H9 (cell line): ENCODE data around the gene DYRK2. TPM values are rescaled to one million over a fixed set of nuclear protein-coding genes. Genes with fewer than 3 reads are reported as not detected.

ENCODE experiments used
- DNase-seq: peaks from one replicate; pipeline ENCODE4 v3.0.0-alpha.2; 2017
- H2AFZ ChIP-seq: one replicate; pipeline ENCODE4 v1.6.1; 2013; ENCODE audit warnings: mild to moderate bottlenecking, low read length, control low read depth, moderate library complexity
- H2AK5ac ChIP-seq: 2 replicates; pipeline ENCODE4 v1.6.1; 2013; ENCODE audit warnings: low read length, control low read depth, mixed read lengths; ENCODE audit not compliant: insufficient read length
- H2BK120ac ChIP-seq: one replicate; pipeline ENCODE4 v1.6.1; 2013; ENCODE audit warnings: low read depth, mild to moderate bottlenecking, low read length, control low read depth, inconsistent platforms; ENCODE audit not compliant: poor library complexity, severe bottlenecking
- H2BK12ac ChIP-seq: 2 replicates; pipeline ENCODE4 v1.6.1; 2013; ENCODE audit warnings: low read length, control low read depth, mixed read lengths, low read depth; ENCODE audit not compliant: insufficient read length
- H2BK15ac ChIP-seq: 2 replicates; pipeline ENCODE4 v1.6.1; 2013; ENCODE audit warnings: low read depth, low read length, control low read depth
- H2BK20ac ChIP-seq: one replicate; pipeline ENCODE4 v1.6.1; 2013; ENCODE audit warnings: low read depth, mild to moderate bottlenecking, low read length, control low read depth, inconsistent platforms; ENCODE audit not compliant: poor library complexity, severe bottlenecking
- H2BK5ac ChIP-seq: 2 replicates; pipeline ENCODE4 v1.6.1; 2013; ENCODE audit warnings: low read length, control low read depth, mixed read lengths; ENCODE audit not compliant: insufficient read length
- H3K14ac ChIP-seq: 2 replicates; pipeline ENCODE4 v1.6.1; 2013; ENCODE audit warnings: low read length, control low read depth; ENCODE audit not compliant: insufficient read depth
- H3K18ac ChIP-seq: 2 replicates; pipeline ENCODE4 v1.6.1; 2013; ENCODE audit warnings: low read depth, mild to moderate bottlenecking, mixed read lengths, low read length, control low read depth; ENCODE audit not compliant: insufficient read length
- H3K23ac ChIP-seq: 2 replicates; pipeline ENCODE4 v1.6.1; 2013; ENCODE audit warnings: low read length, control low read depth, mixed read lengths, low read depth; ENCODE audit not compliant: insufficient read length
- H3K23me2 ChIP-seq: 2 replicates; pipeline ENCODE4 v1.6.1; 2013; ENCODE audit warnings: low read depth, mild to moderate bottlenecking, mixed read lengths, low read length, control low read depth; ENCODE audit not compliant: insufficient read length, poor library complexity, severe bottlenecking
- H3K27ac ChIP-seq: 2 replicates; pipeline ENCODE4 v1.5.1; 2013; ENCODE audit warnings: low read length, control low read depth, mixed read lengths, low read depth; ENCODE audit not compliant: insufficient read length
- H3K27me3 ChIP-seq: 2 replicates; pipeline ENCODE4 v1.6.1; 2013; ENCODE audit warnings: low read length, control low read depth, inconsistent platforms; ENCODE audit not compliant: insufficient read depth
- H3K4ac ChIP-seq: 2 replicates; pipeline ENCODE4 v1.6.1; 2013; ENCODE audit warnings: low read depth, mild to moderate bottlenecking, control low read depth, inconsistent platforms, low read length, moderate library complexity
- H3K4me1 ChIP-seq: 2 replicates; pipeline ENCODE4 v1.6.1; 2013; ENCODE audit warnings: low read length, control low read depth, inconsistent platforms; ENCODE audit not compliant: insufficient read depth
- H3K4me2 ChIP-seq: 2 replicates; pipeline ENCODE4 v1.6.1; 2013; ENCODE audit warnings: low read length, control low read depth, mixed read lengths; ENCODE audit not compliant: insufficient read length, insufficient read depth
- H3K56ac ChIP-seq: 2 replicates; pipeline ENCODE4 v1.6.1; 2013; ENCODE audit warnings: low read depth, mild to moderate bottlenecking, mixed read lengths, low read length, control low read depth; ENCODE audit not compliant: insufficient read length
- H3K79me1 ChIP-seq: 2 replicates; pipeline ENCODE4 v1.6.1; 2013; ENCODE audit warnings: low read depth, mild to moderate bottlenecking, moderate library complexity, low read length, control low read depth, inconsistent platforms; ENCODE audit not compliant: insufficient read depth, poor library complexity, severe bottlenecking
- H3K79me2 ChIP-seq: 2 replicates; pipeline ENCODE4 v1.6.1; 2013; ENCODE audit warnings: low read length, control low read depth, inconsistent platforms; ENCODE audit not compliant: insufficient read depth
- H3K9ac ChIP-seq: 2 replicates; pipeline ENCODE4 v1.6.1; 2013; ENCODE audit warnings: low read length, control low read depth, mixed read lengths; ENCODE audit not compliant: insufficient read length; ENCODE audit errors: extremely low read depth
- H3K9me3 ChIP-seq: one replicate; pipeline ENCODE4 v1.6.1; 2013; ENCODE audit warnings: low read depth, low read length, inconsistent platforms; ENCODE audit not compliant: control insufficient read depth
- H3T11ph ChIP-seq: one replicate; pipeline ENCODE4 v1.6.1; 2013; ENCODE audit warnings: mild to moderate bottlenecking, low read length, control low read depth, inconsistent platforms
- H4K20me1 ChIP-seq: one replicate; pipeline ENCODE4 v1.6.1; 2013; ENCODE audit not compliant: control insufficient read depth, insufficient read length, insufficient read depth
- H4K5ac ChIP-seq: 2 replicates; pipeline ENCODE4 v1.6.1; 2013; ENCODE audit warnings: low read depth, mild to moderate bottlenecking, mixed read lengths, low read length, control low read depth; ENCODE audit not compliant: insufficient read length
- H4K8ac ChIP-seq: replicated peaks from 2 replicates; pipeline ENCODE4 v1.6.1; 2013; ENCODE audit warnings: low read length, control low read depth, mixed read lengths, low read depth; ENCODE audit not compliant: insufficient read length
- H4K91ac ChIP-seq: 2 replicates; pipeline ENCODE4 v1.6.1; 2013; ENCODE audit warnings: low read depth, mild to moderate bottlenecking, moderate library complexity, mixed read lengths, low read length, control low read depth; ENCODE audit not compliant: insufficient read length
- H3K27ac Mint-ChIP-seq, 3 experiments: 2 replicates in 2 of 3; 3 replicates in 1 of 3; pipeline ENCODE4 v1.8.0; 2020 to 2021; ENCODE audit warnings: mixed read lengths in 3 of 3, mild to moderate bottlenecking in 1 of 3, moderate library complexity in 1 of 3
- H3K27me3 Mint-ChIP-seq: 2 replicates; pipeline ENCODE4 v1.8.0; 2021; ENCODE audit warnings: low read depth, mild to moderate bottlenecking, moderate library complexity, mixed read lengths
- H3K36me3 Mint-ChIP-seq, 3 experiments: 2 replicates in 2 of 3; 3 replicates in 1 of 3; pipeline ENCODE4 v1.8.0; 2020 to 2021; ENCODE audit warnings: low read depth in 3 of 3, mixed read lengths in 3 of 3; ENCODE audit not compliant: insufficient read depth in 1 of 3
- H3K4me1 Mint-ChIP-seq, 2 experiments: 2 replicates each; pipeline ENCODE4 v1.8.0; 2020; ENCODE audit warnings: mixed read lengths in 2 of 2
- H3K4me3 Mint-ChIP-seq, 2 experiments: 2 replicates in 1 of 2; 3 replicates in 1 of 2; pipeline ENCODE4 v1.8.0; 2020 to 2021; ENCODE audit warnings: mild to moderate bottlenecking in 2 of 2, mixed read lengths in 2 of 2, moderate library complexity in 1 of 2
- H3K9me3 Mint-ChIP-seq, 2 experiments: 2 replicates in 1 of 2; 3 replicates in 1 of 2; pipeline ENCODE4 v1.8.0; 2020; ENCODE audit warnings: mild to moderate bottlenecking in 2 of 2, mixed read lengths in 2 of 2, moderate library complexity in 1 of 2
- WGBS: extraction: QIAGEN DNeasy Blood & Tissue Kit; methylation state at CpG from one replicate; pipeline ENCODE4 v1.1.7; 2013; ENCODE audit warnings: missing lambda C conversion rate, low lambda C conversion rate, mixed read lengths; ENCODE audit not compliant: insufficient read length; ENCODE audit errors: extremely low coverage; 5-methylcytosine and 5-hydroxymethylcytosine counted together
- total RNA-seq: library from RNA; stranded (reverse); gene quantifications from 2 replicates; pipeline ENCODE4 v1.2.1, GENCODE V29; 2021
- TF ChIP-seq, protein P1 (sequence below): fragments of 200-600 bp; sonication (generic); conservative IDR thresholded peaks from 3 replicates; pipeline ENCODE4 v1.8.0; 2021; ENCODE audit warnings: antibody characterized with exemption, mild to moderate bottlenecking

The DYRK2 gene
- total RNA-seq, 1 experiment from 2014 or later: 40.6 TPM

DNA sequence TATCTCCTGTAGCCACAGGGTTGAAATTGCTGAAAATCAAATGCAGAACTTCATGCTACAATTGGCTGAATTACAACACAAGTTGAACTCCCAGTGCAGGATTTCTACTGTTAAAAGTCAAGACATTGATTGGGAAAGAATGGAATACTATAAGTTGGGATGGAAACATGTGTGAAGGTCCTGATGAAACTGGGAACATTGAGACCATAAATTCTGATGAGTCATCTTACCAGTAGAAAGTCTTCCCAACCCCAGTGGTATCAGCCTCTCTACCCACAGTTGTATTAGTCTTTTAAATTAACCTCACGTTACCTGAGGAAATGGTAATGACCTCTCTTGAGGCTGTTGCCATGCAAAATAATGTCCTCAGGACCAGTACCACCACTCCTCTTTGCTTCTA lies 27.4 kb upstream of the DYRK2 start:
- no peak for DNase-seq
- Histone ChIP-seq H3K9me3 (no peaks in the 10 kb centered on the region), H4K20me1 (no peaks in the 10 kb centered on the region), H3K23me2 (no peaks in the 10 kb centered on the region), H2BK12ac (no peak overlapping the region), H3K9ac (no peak overlapping the region), H3T11ph (no peak overlapping the region), H2BK20ac (no peak overlapping the region), H3K23ac (no peak overlapping the region), H2BK15ac (no peak overlapping the region), H3K79me1 (no peaks in the 10 kb centered on the region), H4K8ac (no peak overlapping the region), H3K79me2 (no peaks in the 10 kb centered on the region), H4K91ac (no peak overlapping the region), H3K4ac (no peak overlapping the region), H3K4me2 (no peak overlapping the region), H3K14ac (no peak overlapping the region), H3K27ac (no peak overlapping the region), H4K5ac (no peak overlapping the region), H3K27me3 (no peaks in the 10 kb centered on the region), H2BK5ac (no peak overlapping the region), H2AK5ac (no peak overlapping the region), H3K56ac (no peak overlapping the region), H3K4me1 (peaks cover 3% of the 10 kb centered on the region; the same call in 1 of the 2 replicates), H2AFZ (no peak overlapping the region), H3K18ac (no peak overlapping the region), H2BK120ac (no peak overlapping the region)
- TF ChIP-seq, protein P1, sequence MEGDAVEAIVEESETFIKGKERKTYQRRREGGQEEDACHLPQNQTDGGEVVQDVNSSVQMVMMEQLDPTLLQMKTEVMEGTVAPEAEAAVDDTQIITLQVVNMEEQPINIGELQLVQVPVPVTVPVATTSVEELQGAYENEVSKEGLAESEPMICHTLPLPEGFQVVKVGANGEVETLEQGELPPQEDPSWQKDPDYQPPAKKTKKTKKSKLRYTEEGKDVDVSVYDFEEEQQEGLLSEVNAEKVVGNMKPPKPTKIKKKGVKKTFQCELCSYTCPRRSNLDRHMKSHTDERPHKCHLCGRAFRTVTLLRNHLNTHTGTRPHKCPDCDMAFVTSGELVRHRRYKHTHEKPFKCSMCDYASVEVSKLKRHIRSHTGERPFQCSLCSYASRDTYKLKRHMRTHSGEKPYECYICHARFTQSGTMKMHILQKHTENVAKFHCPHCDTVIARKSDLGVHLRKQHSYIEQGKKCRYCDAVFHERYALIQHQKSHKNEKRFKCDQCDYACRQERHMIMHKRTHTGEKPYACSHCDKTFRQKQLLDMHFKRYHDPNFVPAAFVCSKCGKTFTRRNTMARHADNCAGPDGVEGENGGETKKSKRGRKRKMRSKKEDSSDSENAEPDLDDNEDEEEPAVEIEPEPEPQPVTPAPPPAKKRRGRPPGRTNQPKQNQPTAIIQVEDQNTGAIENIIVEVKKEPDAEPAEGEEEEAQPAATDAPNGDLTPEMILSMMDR: no peak
- no peaks in the 10 kb centered on the region for H3K36me3 Mint-ChIP-seq
- peaks cover 7 to 14% of the 10 kb centered on the region in 2 experiments for H3K4me1 Mint-ChIP-seq
- no peak overlapping the region for H3K27ac Mint-ChIP-seq
- no peak overlapping the region for H3K4me3 Mint-ChIP-seq
- no CpG with 5 or more reads among the region's 1 CpG for WGBS
- no peaks in the 10 kb centered on the region; a peak in 1 of 5 replicates for H3K9me3 Mint-ChIP-seq
- H3K27me3 Mint-ChIP-seq: no peaks in the 10 kb centered on the region
